OCI-LY3 (cell line): ENCODE results near the gene ARHGAP40.

Source experiments
- EZH2phosphoT487 ChIP-seq: fragments of 200-600 bp; shearing (Covaris generic); IDR thresholded peaks from 2 replicates; pipeline ENCODE4 v1.6.1; 2018; ENCODE audit warnings: antibody characterized with exemption, mixed run types, low read depth
- TF ChIP-seq, protein P1 (sequence below): fragments of 200-600, 300-600 bp; sonication (generic); IDR thresholded peaks from 2 replicates; pipeline ENCODE4 v1.5.1; 2014; ENCODE audit warnings: antibody characterized with exemption, low read length, low read depth

DNA sequence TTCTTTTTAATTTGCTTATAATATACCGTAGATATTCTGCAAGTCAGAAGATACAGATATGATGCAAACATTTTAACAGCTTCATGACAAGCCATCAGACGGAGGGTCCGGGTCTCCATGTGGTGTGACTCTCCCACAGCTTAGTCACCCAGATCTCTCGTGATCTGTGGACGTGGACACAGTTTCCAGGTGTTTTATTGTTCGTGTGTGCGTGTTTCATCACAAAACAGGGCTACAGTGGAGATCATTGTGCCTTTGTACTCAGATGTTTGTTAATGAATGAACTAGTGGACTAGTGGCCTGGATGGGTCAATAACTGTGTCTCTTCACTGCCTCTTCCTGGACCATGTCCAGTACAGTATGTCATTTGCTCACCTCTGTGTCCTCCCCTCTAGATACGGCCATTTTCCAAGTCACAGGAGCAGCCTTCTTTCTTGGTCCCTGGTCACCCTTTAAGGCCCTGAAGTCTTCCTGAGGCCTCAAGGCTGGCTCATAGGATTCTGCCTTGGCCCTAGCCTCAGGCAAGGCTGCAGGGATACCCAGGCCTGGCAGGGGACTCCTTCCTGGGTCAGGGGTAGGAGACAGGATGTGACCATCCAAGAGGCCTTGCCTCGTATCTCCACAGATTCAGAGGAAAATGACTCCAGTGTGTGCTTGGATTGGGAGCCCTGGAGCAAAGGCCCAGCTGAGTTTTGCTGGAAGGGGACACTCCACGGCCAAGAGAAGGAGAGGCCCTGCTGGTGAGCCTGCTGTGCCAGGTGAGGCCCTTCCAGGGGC is 16.0 kb upstream of the ARHGAP40 start:
- no peak for TF ChIP-seq EZH2phosphoT487
- TF ChIP-seq, protein P1, sequence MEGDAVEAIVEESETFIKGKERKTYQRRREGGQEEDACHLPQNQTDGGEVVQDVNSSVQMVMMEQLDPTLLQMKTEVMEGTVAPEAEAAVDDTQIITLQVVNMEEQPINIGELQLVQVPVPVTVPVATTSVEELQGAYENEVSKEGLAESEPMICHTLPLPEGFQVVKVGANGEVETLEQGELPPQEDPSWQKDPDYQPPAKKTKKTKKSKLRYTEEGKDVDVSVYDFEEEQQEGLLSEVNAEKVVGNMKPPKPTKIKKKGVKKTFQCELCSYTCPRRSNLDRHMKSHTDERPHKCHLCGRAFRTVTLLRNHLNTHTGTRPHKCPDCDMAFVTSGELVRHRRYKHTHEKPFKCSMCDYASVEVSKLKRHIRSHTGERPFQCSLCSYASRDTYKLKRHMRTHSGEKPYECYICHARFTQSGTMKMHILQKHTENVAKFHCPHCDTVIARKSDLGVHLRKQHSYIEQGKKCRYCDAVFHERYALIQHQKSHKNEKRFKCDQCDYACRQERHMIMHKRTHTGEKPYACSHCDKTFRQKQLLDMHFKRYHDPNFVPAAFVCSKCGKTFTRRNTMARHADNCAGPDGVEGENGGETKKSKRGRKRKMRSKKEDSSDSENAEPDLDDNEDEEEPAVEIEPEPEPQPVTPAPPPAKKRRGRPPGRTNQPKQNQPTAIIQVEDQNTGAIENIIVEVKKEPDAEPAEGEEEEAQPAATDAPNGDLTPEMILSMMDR, result no peak
